RWPE1 (cell line): ENCODE results near the gene CHIC2.

Experiments used
- CTCF ChIA-PET: fragments of 350-600 bp; sonication (Branson Sonifier 250); formaldehyde crosslinking; extraction: SDS; loops from one replicate; lab custom pipeline; 2021; lab: Yijun Ruan, JAX
- POLR2A ChIA-PET: fragments of 400-600 bp; formaldehyde crosslinking; extraction: SDS; loops from one replicate; lab custom pipeline; 2020; ENCODE audit warnings: antibody characterized with exemption; ENCODE audit not compliant: low non-redundant PET; lab: Yijun Ruan, JAX
- DNase-seq: peaks from one replicate; pipeline ENCODE4 v3.0.0; 2012; ENCODE audit warnings: low spot score
- H3K27ac ChIP-seq: fragments of 450-650 bp; 2 replicates; pipeline ENCODE4 v1.5.1; 2017
- TF ChIP-seq, protein P1 (sequence below): fragments of 450-650 bp; conservative IDR thresholded peaks from 2 replicates; pipeline ENCODE4 v1.5.1; 2017; ENCODE audit warnings: low read depth, mild to moderate bottlenecking

Gene CHIC2

GRCh38 chr4:53961351-53961750, 103.1 kb downstream of the CHIC2 start:
- POLR2A ChIA-PET, result no interaction called here
- CTCF ChIA-PET, result no interaction called here
- TF ChIP-seq, protein P1, sequence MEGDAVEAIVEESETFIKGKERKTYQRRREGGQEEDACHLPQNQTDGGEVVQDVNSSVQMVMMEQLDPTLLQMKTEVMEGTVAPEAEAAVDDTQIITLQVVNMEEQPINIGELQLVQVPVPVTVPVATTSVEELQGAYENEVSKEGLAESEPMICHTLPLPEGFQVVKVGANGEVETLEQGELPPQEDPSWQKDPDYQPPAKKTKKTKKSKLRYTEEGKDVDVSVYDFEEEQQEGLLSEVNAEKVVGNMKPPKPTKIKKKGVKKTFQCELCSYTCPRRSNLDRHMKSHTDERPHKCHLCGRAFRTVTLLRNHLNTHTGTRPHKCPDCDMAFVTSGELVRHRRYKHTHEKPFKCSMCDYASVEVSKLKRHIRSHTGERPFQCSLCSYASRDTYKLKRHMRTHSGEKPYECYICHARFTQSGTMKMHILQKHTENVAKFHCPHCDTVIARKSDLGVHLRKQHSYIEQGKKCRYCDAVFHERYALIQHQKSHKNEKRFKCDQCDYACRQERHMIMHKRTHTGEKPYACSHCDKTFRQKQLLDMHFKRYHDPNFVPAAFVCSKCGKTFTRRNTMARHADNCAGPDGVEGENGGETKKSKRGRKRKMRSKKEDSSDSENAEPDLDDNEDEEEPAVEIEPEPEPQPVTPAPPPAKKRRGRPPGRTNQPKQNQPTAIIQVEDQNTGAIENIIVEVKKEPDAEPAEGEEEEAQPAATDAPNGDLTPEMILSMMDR, result no peak
- no peak overlapping the region for H3K27ac ChIP-seq
- DNase-seq, result no peak

DNA sequence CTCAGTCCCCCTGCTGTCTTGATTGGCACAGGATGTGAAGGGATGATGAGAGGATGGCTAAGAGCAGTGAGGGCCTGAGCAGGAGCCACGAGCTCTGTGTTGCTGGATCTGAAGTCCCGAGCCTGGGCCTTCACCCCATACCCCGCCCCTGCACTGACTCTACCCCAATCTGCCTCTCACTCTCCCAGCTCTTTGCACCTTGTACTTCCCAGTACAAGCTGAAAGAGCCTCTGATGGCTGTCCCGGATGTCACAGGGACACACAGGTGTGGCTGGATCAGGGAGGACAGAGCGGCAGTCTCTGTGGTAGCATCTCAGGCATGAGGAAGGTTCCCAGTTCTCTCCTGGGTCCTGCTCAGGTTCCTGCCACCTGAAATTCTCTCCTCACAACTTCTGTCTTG, 103.6 kb downstream of the CHIC2 start:
- ChIA-PET POLR2A (no interaction called here), CTCF (interaction anchor here (0.6 to 0.8 kb wide), 2 partner anchors 12 to 52 kb away, joined by 4 to 7 read pairs; no protein-coding TSS in a partner anchor)
- DNase-seq, result no peak
- no peak overlapping the region for H3K27ac ChIP-seq
- TF ChIP-seq, protein P1, result no peak
